GM04503 (cell line): Measurements from ENCODE around the gene MIEN1.
"Not testable (repeated sequence)": the region's sequence is repeated elsewhere in the genome, so short reads cannot be mapped to it uniquely, and the experiment has no call there.

Experiments used
- DNase-seq: peaks from one replicate; pipeline ENCODE4 v3.0.0-alpha.2; 2012; ENCODE audit warnings: low read depth

MIEN1 gene

GRCh38 chr17:39699157-39699817, 31.0 kb downstream of the MIEN1 start:
- not testable (repeated sequence) for DNase-seq

GRCh38 chr17:39697961-39698360, 32.4 kb downstream of the MIEN1 start:
- no peak for DNase-seq

GRCh38 chr17:39696731-39697130, 33.6 kb downstream of the MIEN1 start:
- no peak for DNase-seq

GRCh38 chr17:39695089-39695474, 35.2 kb downstream of the MIEN1 start:
- no peak for DNase-seq

GRCh38 chr17:39694593-39694992, 35.7 kb downstream of the MIEN1 start:
- DNase-seq = no peak

GRCh38 chr17:39688945-39689344, 41.4 kb downstream of the MIEN1 start:
- DNase-seq = no peak

GRCh38 chr17:39688475-39688835, 41.9 kb downstream of the MIEN1 start:
- no peak for DNase-seq

- peak; percentile 55 for DNase-seq
These were observed 42.5 kb downstream of the MIEN1 start, which contains the start of gene PGAP3 for GRCh38 chr17:39687546-39688474. PGAP3 (minus strand) TSS chr17:39688057; CDS start chr17:39688014, 43 bp downstream.

GRCh38 chr17:39687101-39687545, 43.2 kb downstream of the MIEN1 start:
- DNase-seq = no peak

GRCh38 chr17:39684369-39685192, 45.8 kb downstream of the MIEN1 start:
- no peak for DNase-seq

GRCh38 chr17:39683295-39683939, 46.9 kb downstream of the MIEN1 start:
- no peak for DNase-seq

GRCh38 chr17:39679521-39680192, 50.7 kb downstream of the MIEN1 start:
- DNase-seq = no peak
